HG03571 (cell line): Measurements from ENCODE around the gene GNG7.

Experiments
- ATAC-seq: cut with Tn5 transposase; IDR thresholded peaks from one replicate; pipeline ENCODE4 v1.9.1; 2021; ENCODE audit not compliant: unreplicated experiment

GNG7 gene

DNA sequence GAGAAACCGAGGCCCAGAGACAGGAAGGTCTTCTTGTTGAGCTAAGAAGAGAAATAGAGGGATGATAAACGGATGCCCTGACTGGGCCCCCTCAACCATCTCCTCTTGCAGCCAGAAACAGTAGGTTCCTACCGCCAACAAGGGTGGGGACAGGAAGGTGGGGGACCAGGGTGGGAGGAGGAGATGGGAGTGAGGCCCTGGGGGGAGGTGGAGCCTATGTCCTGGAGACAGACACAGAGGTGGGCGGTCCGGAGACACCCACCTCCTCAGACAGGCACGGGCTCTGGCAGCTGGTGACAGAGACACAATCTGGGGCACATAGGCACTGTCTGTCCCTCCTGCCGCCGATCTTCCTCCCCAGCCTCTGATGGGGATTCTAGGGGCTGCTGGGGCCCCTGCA lies 209.6 kb downstream of the GNG7 start:
- no peak for ATAC-seq

DNA sequence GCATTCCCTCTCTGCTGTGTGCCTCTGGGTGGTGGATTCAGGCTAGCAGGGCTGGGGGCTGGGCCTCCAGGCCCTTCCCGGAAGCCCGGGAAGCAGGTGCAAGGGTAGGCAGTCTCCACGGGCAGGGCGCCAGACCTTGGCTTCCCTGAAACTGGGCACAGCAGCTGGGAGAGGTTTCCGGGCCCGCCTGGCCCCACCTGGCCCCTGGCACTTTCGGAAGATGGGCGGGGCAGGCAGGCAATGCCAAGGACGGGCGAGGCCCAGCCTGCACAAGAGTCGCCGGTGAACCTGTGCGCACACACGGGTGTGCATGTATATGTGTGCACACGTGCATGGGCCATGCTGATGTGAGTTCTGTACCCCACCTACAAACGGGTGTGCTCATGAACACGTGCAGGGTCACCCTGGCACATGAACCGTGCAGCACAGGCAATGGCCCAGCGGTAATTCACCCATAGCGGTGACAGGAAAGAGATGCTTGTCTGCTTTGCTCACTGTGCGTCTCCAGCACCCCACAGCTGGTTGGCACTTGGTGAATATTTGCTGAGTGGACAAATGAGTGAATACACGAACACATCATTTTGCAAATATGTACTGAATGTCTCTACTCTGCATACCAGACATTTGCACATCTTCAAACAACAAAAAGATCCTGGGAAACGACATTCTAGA lies 211.2 kb downstream of the GNG7 start:
- no peak for ATAC-seq

DNA sequence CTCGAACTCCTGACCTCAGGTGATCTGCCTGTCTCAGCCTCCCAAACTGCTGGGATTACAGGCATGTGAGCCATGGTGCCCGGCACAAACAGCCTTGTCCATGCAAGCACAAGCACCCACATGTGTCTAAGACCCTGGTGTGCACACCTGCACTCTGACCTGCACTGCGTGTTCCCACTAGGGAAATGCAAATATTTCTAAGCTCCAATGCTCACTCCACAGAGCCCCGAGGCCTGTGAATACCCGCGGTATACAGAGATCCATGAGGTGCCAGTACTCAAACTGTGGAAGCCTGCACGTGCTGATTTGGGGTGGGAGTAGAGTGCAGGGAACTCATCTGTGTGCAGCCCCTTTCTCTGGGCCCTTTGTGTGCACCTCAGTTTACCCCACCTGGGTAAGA lies 211.8 kb downstream of the GNG7 start:
- no peak for ATAC-seq

DNA sequence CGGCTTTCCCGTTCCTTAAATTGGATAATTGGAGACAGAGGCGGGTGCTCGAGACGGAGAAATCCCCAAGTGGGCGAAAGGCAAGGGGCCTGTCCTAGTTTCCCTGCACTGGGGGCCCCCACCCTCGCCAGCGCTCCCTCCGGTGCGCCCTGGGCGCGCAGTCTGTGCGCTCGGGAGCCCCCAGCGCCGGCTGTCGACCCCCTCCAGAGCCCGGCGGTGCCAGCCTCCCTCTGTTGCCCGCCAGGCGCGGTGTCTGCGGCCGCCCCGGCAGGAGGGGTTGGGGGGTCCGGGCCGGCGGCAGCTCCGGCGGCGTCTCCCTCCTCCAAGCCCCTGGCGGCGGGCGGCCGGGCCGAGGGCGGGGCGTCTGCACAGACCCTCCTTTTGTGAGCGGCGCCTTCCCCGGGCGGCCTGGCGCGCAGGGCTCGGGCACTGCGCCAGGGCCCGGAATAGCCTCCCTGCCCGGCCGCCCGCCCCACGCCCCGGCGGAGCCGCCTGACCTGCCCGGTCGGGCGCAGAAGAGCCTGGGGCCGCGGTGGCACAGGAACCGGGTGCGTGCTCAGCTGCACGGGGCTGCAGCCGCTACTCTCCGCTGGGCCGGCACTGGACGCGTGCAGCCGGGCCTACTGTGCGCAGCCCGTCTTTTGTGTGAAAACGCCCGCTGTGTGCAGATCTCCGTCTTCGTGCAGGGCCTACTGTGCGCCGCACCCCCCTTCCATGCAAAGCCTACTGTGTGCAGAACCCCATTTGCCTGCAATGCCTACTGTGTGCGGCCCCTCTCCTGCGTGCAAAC lies 213.4 kb downstream of the GNG7 start:
- no peak for ATAC-seq

DNA sequence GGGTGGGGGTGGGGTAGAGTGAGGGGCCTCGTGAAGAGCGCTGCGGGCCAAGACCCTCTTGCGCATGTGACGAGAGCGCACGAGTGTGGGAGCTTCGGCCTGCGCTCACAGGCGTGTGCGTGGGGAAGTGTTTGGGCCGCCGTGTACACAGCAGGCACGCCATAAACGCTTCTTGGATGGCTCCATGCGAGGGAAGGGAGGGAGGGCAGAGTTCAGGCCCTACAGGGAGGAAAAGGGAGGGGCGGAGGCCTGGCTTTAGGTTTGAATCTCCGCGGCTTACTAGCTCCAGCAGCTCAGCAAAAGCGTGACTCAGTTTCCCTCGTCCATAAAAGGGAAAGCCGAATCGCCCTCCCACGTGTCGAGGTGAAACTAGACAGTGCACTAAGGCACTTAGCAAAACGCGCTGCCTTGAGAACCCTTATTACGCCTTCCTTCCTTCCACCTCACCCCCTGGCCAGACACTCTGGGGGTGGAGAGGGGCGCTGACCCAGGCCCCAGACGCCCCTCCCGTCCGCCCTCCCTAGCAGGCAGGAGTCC lies 214.0 kb downstream of the GNG7 start:
- ATAC-seq, result no peak

DNA sequence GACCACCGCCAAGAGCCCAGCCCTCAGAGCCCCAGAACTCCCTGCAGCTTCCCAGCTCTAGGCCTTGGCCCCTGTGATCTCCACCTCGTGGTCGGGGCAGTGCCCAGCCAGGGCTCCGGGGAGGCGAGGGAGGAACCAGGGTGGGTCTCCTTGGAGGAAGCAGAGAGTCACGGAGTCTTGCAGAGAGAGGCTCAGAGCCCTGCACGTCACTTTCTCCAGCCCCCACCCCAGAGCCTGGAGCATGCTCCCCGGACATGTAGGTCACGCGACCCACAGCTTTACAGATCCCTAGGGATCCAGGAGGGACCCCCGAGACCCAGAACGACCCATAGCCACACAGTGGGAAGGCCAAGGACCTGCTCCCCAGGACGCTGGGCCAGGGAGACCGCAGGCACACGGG lies 214.7 kb downstream of the GNG7 start:
- no peak for ATAC-seq

DNA sequence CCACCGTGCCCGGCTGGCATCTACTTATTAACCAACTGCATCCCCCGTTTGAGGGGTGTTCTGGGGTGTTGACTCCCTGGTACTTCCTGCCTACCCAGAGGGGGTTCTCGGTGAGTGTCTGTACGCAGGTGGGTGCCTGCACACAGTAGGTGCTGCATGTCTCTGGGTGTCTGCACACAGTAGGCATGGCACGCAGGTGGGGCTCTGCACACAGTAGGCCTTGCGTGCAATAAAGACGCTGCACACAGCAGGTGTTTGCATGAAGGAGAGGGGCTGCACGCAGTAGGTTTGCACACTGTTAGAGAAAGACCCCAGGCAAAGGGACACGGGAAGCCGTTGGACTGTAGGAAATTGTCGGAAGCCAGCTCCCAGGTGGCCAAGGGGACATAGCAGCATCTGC lies 215.4 kb downstream of the GNG7 start:
- no peak for ATAC-seq

DNA sequence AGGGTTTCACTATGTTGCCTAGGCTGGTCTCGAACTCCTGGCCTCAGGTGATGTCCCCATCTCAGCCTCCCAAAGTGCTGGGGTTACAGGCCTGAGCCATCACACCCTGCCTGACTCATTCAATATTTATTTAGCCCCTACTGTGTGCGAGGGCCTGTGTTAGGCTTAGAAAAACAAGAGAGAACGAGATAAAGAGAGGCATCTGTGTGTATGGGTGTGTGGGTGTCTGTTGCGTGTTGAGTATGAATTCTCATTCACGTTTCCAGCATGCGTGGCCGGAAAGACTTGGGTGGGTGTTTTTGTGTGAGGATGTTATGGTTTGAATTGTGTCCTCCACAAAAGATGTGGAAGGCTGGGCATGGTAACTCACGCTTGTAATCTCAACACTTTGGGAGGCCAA lies 217.1 kb downstream of the GNG7 start:
- ATAC-seq, result no peak

DNA sequence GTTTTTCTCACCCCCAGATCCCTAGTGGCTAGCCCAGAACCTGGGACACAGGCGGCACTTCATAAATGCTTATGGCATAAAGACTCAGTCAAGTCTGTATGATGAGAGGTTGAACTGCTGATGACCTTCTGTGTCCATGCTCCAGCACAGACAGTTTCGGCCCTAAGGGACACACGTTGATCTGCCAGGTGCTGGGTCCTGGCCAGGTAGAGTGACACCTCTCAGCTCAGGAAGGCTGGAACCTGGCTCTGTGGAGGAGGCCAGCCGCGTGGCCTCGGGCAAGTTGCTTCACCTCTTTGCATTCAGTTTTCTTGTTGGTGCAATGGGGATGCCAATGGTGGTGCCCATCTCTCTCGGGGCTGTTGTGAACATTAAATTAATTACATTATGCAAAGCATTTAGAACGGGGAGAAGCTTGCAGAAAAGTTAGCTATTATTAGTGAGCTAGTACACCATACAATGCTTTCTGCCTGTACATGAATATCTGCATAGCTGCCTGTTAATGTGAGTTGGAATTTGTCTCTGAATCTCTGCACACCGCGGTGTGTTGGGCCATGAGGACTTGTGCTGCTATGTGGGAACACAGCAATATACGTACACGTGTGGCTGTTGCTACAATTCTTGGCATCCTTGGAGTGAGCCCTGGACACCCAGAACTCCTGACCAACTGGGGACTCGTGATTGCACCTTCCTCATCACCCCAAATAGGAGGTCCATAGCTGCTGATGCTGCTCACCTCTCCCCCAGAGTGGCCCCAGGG lies 218.1 kb downstream of the GNG7 start:
- ATAC-seq, result no peak

DNA sequence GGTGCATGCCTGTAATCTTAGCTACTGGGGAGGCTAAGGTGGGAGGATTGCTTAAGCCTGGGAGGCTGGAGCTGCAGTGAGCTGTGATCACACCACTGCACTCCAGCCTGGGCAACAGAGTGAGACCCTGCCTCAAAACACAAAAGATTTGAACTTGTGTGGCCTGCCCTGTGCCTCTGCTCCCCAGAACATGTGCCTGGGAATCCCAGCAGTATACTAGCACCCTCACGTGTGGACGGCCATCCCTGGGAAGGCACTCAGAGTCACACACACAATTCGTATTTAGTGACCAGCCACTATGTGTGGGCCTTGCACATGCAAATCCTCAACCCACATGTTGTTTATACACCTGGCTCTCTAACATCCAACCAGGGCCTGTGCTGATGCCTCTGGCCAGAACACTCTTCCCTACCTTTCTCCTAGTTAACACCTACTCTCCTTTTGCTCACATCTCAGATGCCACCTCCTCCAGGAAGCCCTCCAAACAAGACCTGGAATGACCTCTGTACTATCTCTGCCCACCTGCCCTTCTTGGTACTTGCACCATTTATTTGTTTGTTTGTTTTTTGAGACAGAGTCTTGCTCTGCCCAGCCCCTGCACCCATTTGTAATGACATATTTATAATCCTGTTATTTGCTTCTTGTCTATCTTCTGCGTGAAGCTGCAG lies 218.9 kb downstream of the GNG7 start:
- no peak for ATAC-seq

DNA sequence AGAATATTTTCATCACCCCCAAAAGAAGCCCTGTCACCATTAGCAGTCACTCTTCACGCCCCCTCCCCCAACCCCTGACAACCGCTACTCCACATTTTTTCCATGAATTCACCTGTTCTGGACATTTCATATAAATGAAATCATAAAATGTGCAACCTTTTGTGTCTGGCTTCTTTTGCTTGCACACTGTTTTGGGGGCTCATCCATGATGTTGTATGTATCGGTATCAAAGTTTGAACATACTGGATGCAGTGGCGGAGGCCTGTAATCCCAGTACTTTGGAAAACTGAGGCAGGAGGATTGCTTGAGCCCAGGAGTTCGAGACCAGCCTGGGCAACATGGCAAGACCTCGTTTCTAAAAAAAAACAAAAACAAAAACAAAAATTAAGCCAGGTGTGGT lies 219.4 kb downstream of the GNG7 start:
- ATAC-seq, result no peak

DNA sequence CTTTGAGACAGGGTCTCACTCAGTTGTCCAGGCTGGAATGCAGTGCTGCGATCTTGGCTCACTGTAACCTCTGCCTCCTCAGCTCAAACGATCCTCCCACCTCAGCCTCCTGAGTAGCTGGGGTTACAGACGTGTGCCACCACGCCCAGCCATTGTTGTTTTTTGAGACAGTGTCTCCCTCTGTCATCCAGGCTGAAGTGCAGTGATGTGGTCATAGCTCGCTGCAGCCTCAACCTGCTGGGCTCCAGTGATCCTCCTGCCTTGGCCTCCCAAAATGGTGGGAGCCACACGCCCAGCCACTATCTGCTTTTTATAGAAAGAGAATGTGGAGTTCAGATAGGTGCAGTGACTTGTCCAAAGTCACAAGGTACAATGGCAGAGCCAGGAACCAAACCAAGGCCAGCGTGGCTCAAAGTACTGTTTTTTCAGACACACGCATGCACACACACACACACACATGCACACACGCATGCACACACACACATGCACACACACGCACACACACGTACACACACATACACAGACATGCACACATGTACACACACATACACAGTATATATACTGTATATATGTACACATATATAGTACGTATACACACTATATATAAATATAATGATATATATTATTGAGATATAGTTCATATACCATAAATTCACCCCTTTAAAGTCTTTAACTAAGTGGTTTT lies 220.0 kb downstream of the GNG7 start:
- ATAC-seq, result no peak

DNA sequence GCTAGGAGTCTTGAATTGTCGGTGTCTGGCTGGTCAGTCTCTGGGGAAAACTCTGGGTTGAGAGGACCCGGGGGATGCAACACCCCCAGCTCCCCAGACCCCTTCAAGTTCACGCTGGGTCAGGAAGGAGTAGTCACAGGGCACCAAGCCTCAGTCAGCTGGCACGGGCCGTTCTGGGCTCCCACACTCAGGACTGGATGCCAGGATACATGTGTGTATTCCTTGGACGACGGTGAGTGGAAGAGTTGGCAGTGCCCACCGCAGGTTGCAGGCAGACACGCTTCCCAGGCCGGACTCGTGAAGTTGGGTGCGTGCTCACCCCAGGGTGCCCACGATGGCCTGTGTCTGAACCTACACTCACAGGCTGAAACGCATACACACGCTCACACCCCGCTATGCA lies 221.0 kb downstream of the GNG7 start:
- ATAC-seq, result no peak

DNA sequence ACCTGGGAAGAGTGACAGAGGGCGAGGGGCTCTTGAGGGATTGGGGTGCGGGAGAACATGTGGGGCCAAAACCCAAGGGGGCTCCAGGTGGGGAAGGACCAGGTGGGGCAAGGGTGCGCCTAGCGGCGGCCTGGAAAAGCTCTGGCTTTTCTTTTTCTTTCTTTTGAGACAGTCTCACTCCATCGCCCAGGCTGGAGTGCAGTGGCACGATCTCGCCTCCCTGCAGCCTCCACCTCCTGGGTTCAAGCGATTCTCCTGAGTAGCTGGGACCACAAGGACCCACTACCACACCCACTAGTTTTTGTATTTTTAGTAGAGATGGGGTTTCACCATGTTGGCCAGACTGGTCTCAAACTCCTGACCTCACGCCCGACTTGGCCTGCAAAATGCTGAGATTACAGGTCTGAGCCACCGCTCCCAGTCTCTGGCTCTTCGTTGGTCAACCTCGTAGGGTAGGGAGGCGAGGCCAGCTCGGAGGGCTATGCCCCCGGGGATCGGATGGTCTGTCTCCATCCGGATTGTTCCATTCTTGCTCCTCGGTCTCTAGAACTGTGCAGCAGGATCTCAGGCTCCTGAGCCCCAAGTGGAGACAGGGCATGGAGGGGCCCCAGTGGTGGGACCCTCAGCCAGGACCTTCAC lies 222.8 kb downstream of the GNG7 start:
- ATAC-seq, result no peak

DNA sequence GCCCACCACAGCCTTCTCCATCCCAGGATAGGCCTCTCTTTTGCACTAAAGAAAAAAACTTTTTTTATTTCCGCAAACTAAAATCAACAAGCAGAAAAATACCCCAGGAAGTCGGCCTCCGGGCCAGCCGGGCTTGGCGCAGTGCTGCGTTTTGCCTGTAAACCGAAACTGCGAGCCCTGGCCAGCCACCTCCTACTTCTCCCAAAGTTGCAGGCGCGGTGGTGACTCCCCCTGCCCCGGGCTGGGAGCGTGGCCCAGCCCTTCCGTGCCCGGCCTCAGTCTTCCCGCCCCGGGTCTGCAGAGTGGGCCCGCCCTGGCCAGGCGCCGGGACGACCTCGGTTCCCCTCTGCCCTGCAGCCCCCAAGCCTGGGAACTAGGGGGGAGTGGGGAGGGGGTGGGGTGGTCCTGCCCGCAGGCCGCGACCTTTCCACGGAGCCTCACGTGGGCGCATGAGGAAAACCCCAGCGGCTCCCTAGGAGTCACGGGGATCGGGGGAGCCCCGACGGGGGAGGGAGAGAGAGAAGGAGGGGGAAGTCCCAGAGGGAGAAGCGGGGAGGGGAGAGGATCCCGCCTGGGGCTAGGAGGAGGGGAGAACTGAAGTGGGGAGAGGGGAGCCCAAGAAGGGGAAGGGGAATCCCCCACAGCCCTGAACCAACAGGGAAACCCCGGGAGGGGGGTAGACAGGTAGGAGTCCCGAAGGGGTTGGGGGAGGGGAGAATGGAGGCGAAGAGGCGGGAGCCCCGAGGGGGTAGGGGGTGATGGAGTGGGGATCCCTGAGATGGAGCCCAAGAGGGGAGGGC lies 223.5 kb downstream of the GNG7 start:
- ATAC-seq, result no peak

DNA sequence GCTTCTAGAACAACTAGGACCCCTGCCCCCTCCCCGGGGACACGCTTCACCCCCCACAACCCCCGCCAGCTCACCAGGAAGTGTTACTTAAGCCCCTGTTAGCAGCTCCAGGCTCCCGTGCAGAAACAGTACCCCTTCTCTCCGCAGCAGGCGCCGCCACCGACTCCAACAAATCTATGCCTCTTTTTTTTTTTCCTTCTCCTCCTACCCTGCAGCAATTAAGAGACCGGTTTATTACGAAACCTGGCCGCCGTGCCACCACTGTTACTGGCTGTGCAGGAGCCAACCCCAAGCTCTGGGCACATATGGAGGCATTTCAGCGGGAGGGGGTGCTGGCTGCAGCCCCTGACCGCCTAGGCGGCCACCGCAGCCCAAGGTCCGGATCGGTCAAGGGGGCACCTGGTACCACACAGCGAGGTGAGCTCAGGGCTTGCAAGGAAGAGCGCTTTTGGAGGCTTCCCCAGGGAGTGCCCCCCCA lies 224.2 kb downstream of the GNG7 start:
- ATAC-seq, result no peak

DNA sequence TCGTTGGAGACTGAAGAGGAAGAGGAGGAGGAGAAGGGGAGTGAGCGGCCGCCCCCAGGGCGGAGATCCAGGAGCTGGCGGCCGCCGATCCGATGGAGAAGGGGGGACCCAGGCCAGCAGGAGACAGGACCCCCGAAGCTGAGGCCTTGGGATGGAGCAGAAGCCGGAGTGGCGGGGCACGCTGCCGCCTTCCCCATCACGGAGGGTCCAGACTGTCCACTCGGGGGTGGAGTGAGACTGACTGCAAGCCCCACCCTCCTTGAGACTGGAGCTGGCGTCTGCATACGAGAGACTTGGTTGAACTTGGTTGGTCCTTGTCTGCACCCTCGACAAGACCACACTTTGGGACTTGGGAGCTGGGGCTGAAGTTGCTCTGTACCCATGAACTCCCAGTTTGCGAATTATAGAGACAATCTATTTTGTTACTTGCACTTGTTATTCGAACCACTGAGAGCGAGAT lies 224.7 kb downstream of the GNG7 start:
- no peak for ATAC-seq

DNA sequence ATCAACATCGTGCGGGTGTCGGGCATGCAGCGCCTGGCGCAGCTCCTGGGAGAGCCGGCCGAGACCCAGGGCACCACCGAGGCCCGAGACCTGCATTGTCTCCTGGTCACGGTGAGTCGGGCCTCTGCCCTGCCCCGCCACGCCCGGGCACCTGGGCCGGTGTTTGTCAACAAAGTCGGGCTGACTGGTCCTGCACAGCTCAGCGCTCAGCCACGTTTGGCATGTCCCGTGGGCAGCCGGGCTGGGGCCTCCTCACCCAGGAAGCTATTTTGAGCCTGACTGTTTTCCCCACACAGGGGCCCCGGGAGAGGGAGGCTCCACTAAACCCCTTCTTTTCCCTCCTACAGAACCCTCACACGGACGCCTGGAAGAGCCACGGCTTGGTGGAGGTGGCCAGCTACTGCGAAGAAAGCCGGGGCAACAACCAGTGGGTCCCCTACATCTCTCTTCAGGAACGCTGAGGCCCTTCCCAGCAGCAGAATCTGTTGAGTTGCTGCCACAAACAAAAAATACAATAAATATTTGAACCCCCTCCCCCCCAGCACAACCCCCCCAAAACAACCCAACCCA lies 225.3 kb downstream of the GNG7 start:
- ATAC-seq, result no peak
